ENCODE data around the gene MPP2. TPM values are rescaled to one million over a fixed set of nuclear protein-coding genes. Genes with fewer than 3 reads are reported as not detected.
"Not testable (repeated sequence)": the region's sequence is repeated elsewhere in the genome, so short reads cannot be mapped to it uniquely, and the experiment has no call there.

MPP2 gene
- total RNA-seq, 1 experiment from 2014 or later = 5.6 TPM

GRCh38 chr17:43842975-43843325 is 64.4 kb downstream of the MPP2 start:
- Histone ChIP-seq H3K9me3 (no peaks in the 10 kb centered on the region), H3K4me3 (ENCODE audit: low read depth, low read length) (no peak overlapping the region), H3K36me3 (ENCODE audit: control insufficient read depth, insufficient read depth, low read length) (no peaks in the 10 kb centered on the region), H3K27me3 (replicated peaks; ENCODE audit: control insufficient read depth, insufficient read depth, low read length) (no peaks in the 10 kb centered on the region), H3K4me1 (peaks cover 13% of the 10 kb centered on the region; the same call in 1 of the 2 replicates)
- CTCF ChIA-PET = no interaction called here
- no TSS peak for BruUV-seq (replicated peaks)
- Mint-ChIP-seq H3K27ac (ENCODE audit: unreplicated experiment) (no peak overlapping the region), H3K27me3 (ENCODE audit: insufficient read depth, unreplicated experiment) (peaks cover 7% of the 10 kb centered on the region), H3K4me1 (ENCODE audit: low read depth, unreplicated experiment) (peaks cover 20% of the 10 kb centered on the region), H3K9me3 (ENCODE audit: unreplicated experiment) (no peaks in the 10 kb centered on the region), H3K4me3 (ENCODE audit: unreplicated experiment) (peak overlapping the region; percentile 63), H3K36me3 (ENCODE audit: insufficient read depth, unreplicated experiment) (no peaks in the 10 kb centered on the region)
- POLR2A ChIA-PET = interaction anchor here (3.0 kb wide), 1 partner anchor 65 kb away, joined by 16 read pairs; the partner anchor contains the start of gene DUSP3
- intact Hi-C loops (cut with micrococcal nuclease; ENCODE audit: unreplicated experiment) = no loop called here
- no peak for DNase-seq
- no peak for TF ChIP-seq CTCF (IDR thresholded peaks at IDR 0.05; ENCODE audit: insufficient read depth in 1 of 2, low read depth in 1 of 2, low read length in 1 of 2, severe bottlenecking in 1 of 2, unreplicated experiment in 1 of 2)

GRCh38 chr17:43842091-43842974 is 65.0 kb downstream of the MPP2 start:
- BruUV-seq (replicated peaks); H3K27ac Mint-ChIP-seq (ENCODE audit: unreplicated experiment); H3K36me3 Mint-ChIP-seq (ENCODE audit: insufficient read depth, unreplicated experiment); H3K9me3 Mint-ChIP-seq (ENCODE audit: unreplicated experiment); intact Hi-C loops (cut with micrococcal nuclease; ENCODE audit: unreplicated experiment); H3K9me3 ChIP-seq; H3K36me3 ChIP-seq (ENCODE audit: control insufficient read depth, insufficient read depth, low read length); H3K27me3 Mint-ChIP-seq (ENCODE audit: insufficient read depth, unreplicated experiment); H3K27me3 ChIP-seq (replicated peaks; ENCODE audit: control insufficient read depth, insufficient read depth, low read length): not testable (repeated sequence)
- DNase-seq = peak; percentile 46 to 63
- H3K4me3 ChIP-seq (ENCODE audit: low read depth, low read length) = peak overlapping the region; percentile 11
- Mint-ChIP-seq H3K4me3 (ENCODE audit: unreplicated experiment) (peak overlapping the region; percentile 63), H3K4me1 (ENCODE audit: low read depth, unreplicated experiment) (peaks cover 20% of the 10 kb centered on the region)
- ChIA-PET CTCF (interaction anchor here (0.6 to 1.0 kb wide), 5 partner anchors 22 to 227 kb away, joined by 3 to 6 read pairs (median 3); no protein-coding TSS in a partner anchor), POLR2A (interaction anchor here (0.6 to 3.0 kb wide), 2 partner anchors 64 to 457 kb away, joined by 3 to 16 read pairs; partner anchors contain the start of gene DUSP3)
- H3K4me1 ChIP-seq = peaks cover 13% of the 10 kb centered on the region; the same call in 1 of the 2 replicates

DNA sequence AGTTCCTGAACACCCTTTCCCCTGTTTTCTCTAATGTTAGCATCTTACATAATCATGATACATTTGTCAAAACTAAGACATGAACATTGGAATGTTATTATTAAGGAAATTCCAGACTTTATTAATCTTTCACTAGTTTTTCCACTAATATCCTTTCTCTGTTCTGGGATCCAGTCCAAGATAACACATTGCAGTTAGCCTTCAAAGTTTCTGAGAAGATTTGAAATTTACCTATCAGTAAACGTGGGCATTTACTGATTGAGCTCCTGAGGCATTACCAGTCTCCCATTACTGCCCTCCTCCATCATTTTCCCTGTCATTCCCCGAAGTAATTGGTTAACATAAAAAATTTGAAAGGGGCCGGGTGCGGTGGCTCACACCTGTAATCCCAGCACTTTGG is 66.1 kb downstream of the MPP2 start:
- no peaks in the 10 kb centered on the region for H3K9me3 Mint-ChIP-seq (ENCODE audit: unreplicated experiment)
- no peak for DNase-seq
- intact Hi-C loops (cut with micrococcal nuclease; ENCODE audit: unreplicated experiment) = no loop called here
- ChIA-PET POLR2A (interaction anchor here (3.0 kb wide), 1 partner anchor 63 kb away, joined by 16 read pairs; the partner anchor contains the start of gene DUSP3), CTCF (interaction anchor here (0.8 to 1.0 kb wide), 4 partner anchors 24 to 103 kb away, joined by 3 read pairs; no protein-coding TSS in a partner anchor)
- Histone ChIP-seq H3K4me1 (peaks cover 13% of the 10 kb centered on the region; the same call in 1 of the 2 replicates), H3K9me3 (no peaks in the 10 kb centered on the region), H3K27me3 (replicated peaks; ENCODE audit: control insufficient read depth, insufficient read depth, low read length) (no peaks in the 10 kb centered on the region), H3K36me3 (ENCODE audit: control insufficient read depth, insufficient read depth, low read length) (no peaks in the 10 kb centered on the region), H3K4me3 (ENCODE audit: low read depth, low read length) (no peak overlapping the region)
- peaks cover 20% of the 10 kb centered on the region for H3K4me1 Mint-ChIP-seq (ENCODE audit: low read depth, unreplicated experiment)
- H3K36me3 Mint-ChIP-seq (ENCODE audit: insufficient read depth, unreplicated experiment) = no peaks in the 10 kb centered on the region
- H3K27me3 Mint-ChIP-seq (ENCODE audit: insufficient read depth, unreplicated experiment) = peaks cover 10% of the 10 kb centered on the region
- H3K27ac Mint-ChIP-seq (ENCODE audit: unreplicated experiment) = no peak overlapping the region
- no peak for TF ChIP-seq CTCF (IDR thresholded peaks at IDR 0.05; ENCODE audit: insufficient read depth in 1 of 2, low read depth in 1 of 2, low read length in 1 of 2, severe bottlenecking in 1 of 2, unreplicated experiment in 1 of 2)
- H3K4me3 Mint-ChIP-seq (ENCODE audit: unreplicated experiment) = peak overlapping the region; percentile 63
- no TSS peak for BruUV-seq (replicated peaks)

Measured in Caco-2 (cell line).